ENCODE data around the gene ECE1. TPM values are rescaled to one million over a fixed set of nuclear protein-coding genes. Genes with fewer than 3 reads are reported as not detected.

The ECE1 gene
- total and polyA plus RNA-seq, 2 of the 13 experiments (the other 11 are each of a cell fraction or from before 2014, with no cell fraction given) = 13.5 to 21.2 TPM

GRCh38 chr1:21176586-21177555, 113.4 kb downstream of the ECE1 start, which contains the start of gene EIF4G3 (continued):
- TF ChIP-seq ZNF609 (CRISPR knock-in tag; IDR thresholded peaks at IDR 0.05; ENCODE audit: borderline replicate concordance) (no peak), AGO2 (optimal IDR thresholded peaks at IDR 0.05; ENCODE audit: low read depth, low read length) (peak; percentile 15), NR2F6 (IDR thresholded peaks at IDR 0.05) (no peak), NR2F6 (CRISPR knock-in tag; IDR thresholded peaks at IDR 0.05) (no peak), DR1 (CRISPR knock-in tag; IDR thresholded peaks at IDR 0.05) (peak; percentile 89), ZMYM4 (CRISPR knock-in tag; IDR thresholded peaks at IDR 0.05) (0 out of 2 replicates have a peak, but pooled peaks have one; percentile 37), FOXA1 (IDR thresholded peaks at IDR 0.05) (no peak), FOXA1 (CRISPR knock-in tag; IDR thresholded peaks at IDR 0.05) (no peak), ZFY (CRISPR knock-in tag; IDR thresholded peaks at IDR 0.05) (peak; percentile 30; the same call in 1 of the 2 replicates), POGK (CRISPR knock-in tag; conservative IDR thresholded peaks at IDR 0.05) (peak; percentile 72), CC2D1A (CRISPR knock-in tag; IDR thresholded peaks at IDR 0.05) (no peak), KDM2A (CRISPR knock-in tag; IDR thresholded peaks at IDR 0.05; ENCODE audit: borderline replicate concordance, low read depth) (peak; percentile 84), ZNF280D (CRISPR knock-in tag; IDR thresholded peaks at IDR 0.05) (no peak), MTERF4 (CRISPR knock-in tag; IDR thresholded peaks at IDR 0.05) (0 out of 2 replicates have a peak, but pooled peaks have one; percentile 39), HIVEP1 (CRISPR knock-in tag; IDR thresholded peaks at IDR 0.05) (no peak), SALL2 (CRISPR knock-in tag; IDR thresholded peaks at IDR 0.05) (0 out of 2 replicates have a peak, but pooled peaks have one; percentile 33)
- TF ChIP-seq, protein P1, sequence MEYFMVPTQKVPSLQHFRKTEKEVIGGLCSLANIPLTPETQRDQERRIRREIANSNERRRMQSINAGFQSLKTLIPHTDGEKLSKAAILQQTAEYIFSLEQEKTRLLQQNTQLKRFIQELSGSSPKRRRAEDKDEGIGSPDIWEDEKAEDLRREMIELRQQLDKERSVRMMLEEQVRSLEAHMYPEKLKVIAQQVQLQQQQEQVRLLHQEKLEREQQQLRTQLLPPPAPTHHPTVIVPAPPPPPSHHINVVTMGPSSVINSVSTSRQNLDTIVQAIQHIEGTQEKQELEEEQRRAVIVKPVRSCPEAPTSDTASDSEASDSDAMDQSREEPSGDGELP (IDR thresholded peaks at IDR 0.05; ENCODE audit: borderline replicate concordance, low read depth) = peak; percentile 29; the same call in 1 of the 2 replicates

Measured in HepG2 (cell line).